Endothelial cell of hepatic sinusoid (primary cell): ENCODE measurements around the gene PHACTR3.

Source experiments
- in situ Hi-C: cut with HindIII; loops from 2 replicates; pipeline ENCODE4 v1.10.0; 2017; ENCODE audit warnings: low sequenced_read_pairs

PHACTR3 gene

GRCh38 chr20:59895908-59896307 is 291.6 kb downstream of the PHACTR3 start:
- in situ Hi-C loops = no loop called here
